Measurements from ENCODE around the gene GRXCR1.

The GRXCR1 gene

GRCh38 chr4:42917296-42917695 lies 24.8 kb downstream of the GRXCR1 start:
- no peak for TF ChIP-seq CTCF (IDR thresholded peaks at IDR 0.05; ENCODE audit: low read depth, low read length, missing control alignments)
- no peak overlapping the region for H3K4me3 ChIP-seq (replicated peaks; ENCODE audit: low read depth, low read length)
- DNase-seq (ENCODE audit: extremely low read depth, low read depth), result no peak

- no peak overlapping the region for H3K4me3 ChIP-seq (replicated peaks; ENCODE audit: low read depth, low read length)
- TF ChIP-seq CTCF (IDR thresholded peaks at IDR 0.05; ENCODE audit: low read depth, low read length, missing control alignments), result no peak
- DNase-seq (ENCODE audit: extremely low read depth, low read depth), result no peak
Measured at GRCh38 chr4:42923431-42923830, 30.9 kb downstream of the GRXCR1 start.

GRCh38 chr4:42925921-42926320 lies 33.4 kb downstream of the GRXCR1 start:
- H3K4me3 ChIP-seq (replicated peaks; ENCODE audit: low read depth, low read length), result no peak overlapping the region
- DNase-seq (ENCODE audit: extremely low read depth, low read depth), result no peak
- TF ChIP-seq CTCF (IDR thresholded peaks at IDR 0.05; ENCODE audit: low read depth, low read length, missing control alignments), result no peak

- H3K4me3 ChIP-seq (replicated peaks; ENCODE audit: low read depth, low read length), result no peak overlapping the region
- TF ChIP-seq CTCF (IDR thresholded peaks at IDR 0.05; ENCODE audit: low read depth, low read length, missing control alignments), result no peak
- no peak for DNase-seq (ENCODE audit: extremely low read depth, low read depth)
Measured at GRCh38 chr4:42927946-42928345, 35.4 kb downstream of the GRXCR1 start.

- no peak for DNase-seq (ENCODE audit: extremely low read depth, low read depth)
- no peak overlapping the region for H3K4me3 ChIP-seq (replicated peaks; ENCODE audit: low read depth, low read length)
- no peak for TF ChIP-seq CTCF (IDR thresholded peaks at IDR 0.05; ENCODE audit: low read depth, low read length, missing control alignments)
Measured at GRCh38 chr4:42928582-42928981, 36.1 kb downstream of the GRXCR1 start.

GRCh38 chr4:42942216-42942615 lies 49.7 kb downstream of the GRXCR1 start:
- no peak for TF ChIP-seq CTCF (IDR thresholded peaks at IDR 0.05; ENCODE audit: low read depth, low read length, missing control alignments)
- H3K4me3 ChIP-seq (replicated peaks; ENCODE audit: low read depth, low read length), result no peak overlapping the region
- DNase-seq (ENCODE audit: extremely low read depth, low read depth), result no peak

GRCh38 chr4:42945874-42946273 lies 53.4 kb downstream of the GRXCR1 start:
- TF ChIP-seq CTCF (IDR thresholded peaks at IDR 0.05; ENCODE audit: low read depth, low read length, missing control alignments), result no peak
- DNase-seq (ENCODE audit: extremely low read depth, low read depth), result no peak

More at GRCh38 chr4:42945874-42946273, 53.4 kb downstream of the GRXCR1 start:
- H3K4me3 ChIP-seq (replicated peaks; ENCODE audit: low read depth, low read length), result no peak overlapping the region

Measured in HFF-Myc (cell line).